ENCODE results near the gene LTBP1. TPM values are rescaled to one million over a fixed set of nuclear protein-coding genes. Genes with fewer than 3 reads are reported as not detected.

The LTBP1 gene
- total and polyA plus RNA-seq, 12 donors = 6.2 to 47.2 (median 15.5) TPM

- no peak for DNase-seq
- no peaks in the 10 kb centered on the region for H3K9me3 ChIP-seq (replicated peaks in 1 of 3)
- no peaks in the 10 kb centered on the region for H3K27me3 ChIP-seq
- H3K4me3 ChIP-seq = no peak overlapping the region
- WGBS, 4 donors = 24 to 67% (median 56%) methylated on average over 1 of the region's 1 CpG
- H3K27ac ChIP-seq = no peak overlapping the region
- no peaks in the 10 kb centered on the region for H3K36me3 ChIP-seq (replicated peaks in 1 of 2)
- H3K4me1 ChIP-seq (replicated peaks in 1 of 2) = no peaks in the 10 kb centered on the region
- intact Hi-C loops (cut with DNase I) = no loop called here
- no peak for TF ChIP-seq POLR2A (IDR thresholded peaks at IDR 0.05)
- TF ChIP-seq, protein P1, sequence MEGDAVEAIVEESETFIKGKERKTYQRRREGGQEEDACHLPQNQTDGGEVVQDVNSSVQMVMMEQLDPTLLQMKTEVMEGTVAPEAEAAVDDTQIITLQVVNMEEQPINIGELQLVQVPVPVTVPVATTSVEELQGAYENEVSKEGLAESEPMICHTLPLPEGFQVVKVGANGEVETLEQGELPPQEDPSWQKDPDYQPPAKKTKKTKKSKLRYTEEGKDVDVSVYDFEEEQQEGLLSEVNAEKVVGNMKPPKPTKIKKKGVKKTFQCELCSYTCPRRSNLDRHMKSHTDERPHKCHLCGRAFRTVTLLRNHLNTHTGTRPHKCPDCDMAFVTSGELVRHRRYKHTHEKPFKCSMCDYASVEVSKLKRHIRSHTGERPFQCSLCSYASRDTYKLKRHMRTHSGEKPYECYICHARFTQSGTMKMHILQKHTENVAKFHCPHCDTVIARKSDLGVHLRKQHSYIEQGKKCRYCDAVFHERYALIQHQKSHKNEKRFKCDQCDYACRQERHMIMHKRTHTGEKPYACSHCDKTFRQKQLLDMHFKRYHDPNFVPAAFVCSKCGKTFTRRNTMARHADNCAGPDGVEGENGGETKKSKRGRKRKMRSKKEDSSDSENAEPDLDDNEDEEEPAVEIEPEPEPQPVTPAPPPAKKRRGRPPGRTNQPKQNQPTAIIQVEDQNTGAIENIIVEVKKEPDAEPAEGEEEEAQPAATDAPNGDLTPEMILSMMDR (IDR thresholded peaks at IDR 0.05) = no peak
These were observed 44.6 kb upstream of the LTBP1 start for GRCh38 chr2:32902174-32902573.

DNA sequence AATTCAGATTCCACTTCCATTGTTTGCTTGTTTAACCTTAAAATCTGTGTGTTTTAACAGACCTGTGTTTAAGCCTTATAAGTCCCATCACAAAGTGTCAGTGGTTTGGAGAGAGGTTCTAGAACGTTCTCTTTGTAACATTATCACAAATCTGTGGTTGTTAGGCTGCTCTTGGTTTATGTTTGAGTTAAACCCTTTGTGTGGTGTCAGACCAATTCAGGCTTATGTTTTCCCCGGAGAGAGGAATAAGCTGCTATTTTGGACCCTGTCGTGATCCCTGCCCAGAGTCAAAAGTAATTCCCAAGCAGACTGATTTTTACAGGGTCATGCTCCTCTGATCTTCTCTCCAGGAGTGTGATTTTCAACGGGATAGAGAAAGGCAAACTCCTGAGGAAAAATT, 43.8 kb upstream of the LTBP1 start:
- H3K9me3 ChIP-seq (replicated peaks in 1 of 3) = no peaks in the 10 kb centered on the region
- TF ChIP-seq, protein P1 (IDR thresholded peaks at IDR 0.05) = no peak
- no peak for TF ChIP-seq POLR2A (IDR thresholded peaks at IDR 0.05)
- no peak overlapping the region for H3K4me3 ChIP-seq
- no peaks in the 10 kb centered on the region for H3K27me3 ChIP-seq
- no peaks in the 10 kb centered on the region for H3K36me3 ChIP-seq (replicated peaks in 1 of 2)
- H3K4me1 ChIP-seq (replicated peaks in 1 of 2) = no peaks in the 10 kb centered on the region
- intact Hi-C loops (cut with DNase I) = no loop called here
- no peak for DNase-seq
- 56 to 60% (median 57%) methylated on average over 4 of the region's 4 CpGs for WGBS, 4 donors
- no peak overlapping the region for H3K27ac ChIP-seq

- H3K4me3 ChIP-seq = no peak overlapping the region
- H3K27ac ChIP-seq = no peak overlapping the region
- H3K4me1 ChIP-seq (replicated peaks in 1 of 2) = no peaks in the 10 kb centered on the region
- DNase-seq = no peak
- TF ChIP-seq, protein P1 (IDR thresholded peaks at IDR 0.05) = no peak
- no peak for TF ChIP-seq POLR2A (IDR thresholded peaks at IDR 0.05)
- no peaks in the 10 kb centered on the region for H3K27me3 ChIP-seq
- no peaks in the 10 kb centered on the region for H3K36me3 ChIP-seq (replicated peaks in 1 of 2)
- no peaks in the 10 kb centered on the region for H3K9me3 ChIP-seq (replicated peaks in 1 of 3)
- intact Hi-C loops (cut with DNase I) = no loop called here
- WGBS, 4 donors = 81 to 94% (median 85%) methylated on average over 3 of the region's 3 CpGs
These were observed 42.7 kb upstream of the LTBP1 start for GRCh38 chr2:32904074-32904473.

DNA sequence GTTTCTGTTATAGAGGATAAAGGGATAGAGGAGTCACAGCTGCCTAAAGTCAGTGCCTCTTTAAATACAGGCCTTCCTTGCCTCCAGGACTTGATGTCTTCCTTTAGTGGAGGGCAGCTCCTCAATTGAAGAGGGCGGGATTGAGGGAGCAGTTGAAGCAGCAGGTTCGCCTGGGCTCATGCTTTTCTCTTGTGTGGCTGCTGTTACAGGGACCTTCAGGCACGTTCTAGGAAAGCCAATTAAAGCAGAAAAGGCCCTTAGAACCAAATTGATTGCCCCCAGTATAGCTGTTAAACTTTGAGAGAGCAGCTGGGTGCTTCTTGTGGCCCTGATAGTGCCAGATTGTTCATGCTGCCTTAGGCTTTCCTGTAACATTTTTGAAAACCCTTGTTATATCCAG, 42.0 kb upstream of the LTBP1 start:
- Histone ChIP-seq H3K27ac (no peak overlapping the region), H3K36me3 (replicated peaks in 1 of 2) (no peaks in the 10 kb centered on the region), H3K4me1 (replicated peaks in 1 of 2) (no peaks in the 10 kb centered on the region), H3K4me3 (no peak overlapping the region), H3K9me3 (replicated peaks in 1 of 3) (no peaks in the 10 kb centered on the region), H3K27me3 (no peaks in the 10 kb centered on the region)
- no peak for TF ChIP-seq POLR2A (IDR thresholded peaks at IDR 0.05)
- TF ChIP-seq, protein P1 (IDR thresholded peaks at IDR 0.05) = no peak
- 64 to 82% (median 75%) methylated on average over 3 of the region's 3 CpGs for WGBS, 4 donors
- no peak for DNase-seq
- intact Hi-C loops (cut with DNase I) = no loop called here

Data from adrenal gland (tissue), 12 donors.